T-helper 22 cell (primary cell): ENCODE data around the gene BIRC6.

ENCODE experiments used
- DNase-seq: peaks from one replicate; pipeline ENCODE4 v3.0.0-alpha.2; 2020; ENCODE audit warnings: low read depth

Gene BIRC6

GRCh38 chr2:32372519-32373182, 15.8 kb downstream of the BIRC6 start:
- no peak for DNase-seq

GRCh38 chr2:32375228-32375892, 18.5 kb downstream of the BIRC6 start:
- DNase-seq: no peak

GRCh38 chr2:32376756-32377155, 19.9 kb downstream of the BIRC6 start:
- DNase-seq: no peak

GRCh38 chr2:32377928-32378327, 21.1 kb downstream of the BIRC6 start:
- no peak for DNase-seq

- no peak for DNase-seq
Measured at GRCh38 chr2:32379352-32379751, 22.5 kb downstream of the BIRC6 start.

- DNase-seq: no peak
Measured at GRCh38 chr2:32383858-32384257, 27.0 kb downstream of the BIRC6 start.

GRCh38 chr2:32384529-32384928, 27.7 kb downstream of the BIRC6 start:
- no peak for DNase-seq

GRCh38 chr2:32386739-32387138, 29.9 kb downstream of the BIRC6 start:
- DNase-seq: no peak

- no peak for DNase-seq
Measured at GRCh38 chr2:32399221-32399620, 42.4 kb downstream of the BIRC6 start.

- no peak for DNase-seq
Measured at GRCh38 chr2:32402091-32402490, 45.3 kb downstream of the BIRC6 start.

- DNase-seq: no peak
Measured at GRCh38 chr2:32403782-32404181, 47.0 kb downstream of the BIRC6 start.

GRCh38 chr2:32404691-32405090, 47.9 kb downstream of the BIRC6 start:
- DNase-seq: no peak

GRCh38 chr2:32416519-32416918, 59.7 kb downstream of the BIRC6 start:
- DNase-seq: no peak

- DNase-seq: no peak
Measured at GRCh38 chr2:32417659-32418058, 60.8 kb downstream of the BIRC6 start.

- DNase-seq: no peak
Measured at GRCh38 chr2:32418778-32419177, 62.0 kb downstream of the BIRC6 start.

GRCh38 chr2:32422133-32422532, 65.3 kb downstream of the BIRC6 start:
- DNase-seq: no peak

- DNase-seq: no peak
Measured at GRCh38 chr2:32423536-32423935, 66.7 kb downstream of the BIRC6 start.

GRCh38 chr2:32424739-32425138, 67.9 kb downstream of the BIRC6 start:
- DNase-seq: no peak

- DNase-seq: no peak
Measured at GRCh38 chr2:32425719-32426141, 68.9 kb downstream of the BIRC6 start.

- DNase-seq: no peak
Measured at GRCh38 chr2:32427672-32428610, 71.1 kb downstream of the BIRC6 start.

- no peak for DNase-seq
Measured at GRCh38 chr2:32430804-32431203, 74.0 kb downstream of the BIRC6 start.

- no peak for DNase-seq
Measured at GRCh38 chr2:32436150-32436549, 79.3 kb downstream of the BIRC6 start.

GRCh38 chr2:32442020-32442467, 85.2 kb downstream of the BIRC6 start:
- DNase-seq: no peak
